HG02973 (cell line): ENCODE results near the gene XYLT1.

Source experiments
- ATAC-seq: cut with Tn5 transposase; IDR thresholded peaks from one replicate; pipeline ENCODE4 v1.9.1; 2021; ENCODE audit warnings: moderate library complexity; ENCODE audit not compliant: unreplicated experiment

The XYLT1 gene

GRCh38 chr16:17362946-17363345 lies 107.8 kb downstream of the XYLT1 start:
- no peak for ATAC-seq

- ATAC-seq, result no peak
Measured at GRCh38 chr16:17362183-17362582, 108.6 kb downstream of the XYLT1 start.

- ATAC-seq, result no peak
Measured at GRCh38 chr16:17360693-17361122, 110.1 kb downstream of the XYLT1 start.

GRCh38 chr16:17359788-17360390 lies 110.9 kb downstream of the XYLT1 start:
- no peak for ATAC-seq

GRCh38 chr16:17358846-17359245 lies 111.9 kb downstream of the XYLT1 start:
- ATAC-seq, result no peak

- ATAC-seq, result no peak
Measured at GRCh38 chr16:17358355-17358754, 112.4 kb downstream of the XYLT1 start.

- ATAC-seq, result no peak
Measured at GRCh38 chr16:17357307-17358062, 113.3 kb downstream of the XYLT1 start.

GRCh38 chr16:17356243-17356933 lies 114.4 kb downstream of the XYLT1 start:
- no peak for ATAC-seq

GRCh38 chr16:17354685-17355084 lies 116.1 kb downstream of the XYLT1 start:
- ATAC-seq, result no peak

- no peak for ATAC-seq
Measured at GRCh38 chr16:17354141-17354601, 116.6 kb downstream of the XYLT1 start.

GRCh38 chr16:17353561-17353960 lies 117.2 kb downstream of the XYLT1 start:
- ATAC-seq, result no peak

- no peak for ATAC-seq
Measured at GRCh38 chr16:17351441-17352035, 119.2 kb downstream of the XYLT1 start.

- ATAC-seq, result no peak
Measured at GRCh38 chr16:17350207-17350606, 120.6 kb downstream of the XYLT1 start.

GRCh38 chr16:17348826-17349225 lies 121.9 kb downstream of the XYLT1 start:
- ATAC-seq, result no peak

- no peak for ATAC-seq
Measured at GRCh38 chr16:17348042-17348783, 122.5 kb downstream of the XYLT1 start.

- no peak for ATAC-seq
Measured at GRCh38 chr16:17347624-17348023, 123.1 kb downstream of the XYLT1 start.

GRCh38 chr16:17346621-17347569 lies 123.9 kb downstream of the XYLT1 start:
- ATAC-seq, result no peak

- no peak for ATAC-seq
Measured at GRCh38 chr16:17345043-17345442, 125.7 kb downstream of the XYLT1 start.

- ATAC-seq, result no peak
Measured at GRCh38 chr16:17343728-17344127, 127.0 kb downstream of the XYLT1 start.

GRCh38 chr16:17343028-17343427 lies 127.7 kb downstream of the XYLT1 start:
- no peak for ATAC-seq
